M059J (cell line): Measurements from ENCODE around the gene SORL1. TPM values are rescaled to one million over a fixed set of nuclear protein-coding genes. Genes with fewer than 3 reads are reported as not detected.

Source experiments
- DNase-seq: peaks from one replicate; pipeline ENCODE4 v3.0.0-alpha.2; 2012; ENCODE audit warnings: low read depth
- total RNA-seq: library from RNA; depleted of rRNA; stranded (reverse); fragments of >200 nt; shearing (Covaris generic); gene quantifications from 2 replicates; pipeline ENCODE4 v1.2.3, GENCODE V29; 2014

The SORL1 gene
- total RNA-seq, 1 experiment from 2014 or later: 3.0 TPM

- no peak for DNase-seq
Observed at GRCh38 chr11:121451178-121451985, 732 bp upstream of the SORL1 start.

- peak; percentile 12 for DNase-seq
Observed at GRCh38 chr11:121452609-121453150, 566 bp downstream of the SORL1 start, which contains the start of gene SORL1-AS1. Gene SORL1-AS1, minus strand, starts transcription at chr11:121452967.

GRCh38 chr11:121453589-121454299 lies 1.6 kb downstream of the SORL1 start:
- DNase-seq: no peak

- no peak for DNase-seq
Observed at GRCh38 chr11:121455115-121455514, 3.0 kb downstream of the SORL1 start.

- no peak for DNase-seq
Observed at GRCh38 chr11:121456151-121456550, 4.0 kb downstream of the SORL1 start.

- no peak for DNase-seq
Observed at GRCh38 chr11:121456816-121457431, 4.8 kb downstream of the SORL1 start.

GRCh38 chr11:121458551-121458950 lies 6.4 kb downstream of the SORL1 start:
- no peak for DNase-seq

- DNase-seq: no peak
Observed at GRCh38 chr11:121459413-121460017, 7.4 kb downstream of the SORL1 start.

GRCh38 chr11:121460941-121461514 lies 8.9 kb downstream of the SORL1 start:
- no peak for DNase-seq

GRCh38 chr11:121461843-121462242 lies 9.7 kb downstream of the SORL1 start:
- DNase-seq: no peak

GRCh38 chr11:121463689-121464335 lies 11.7 kb downstream of the SORL1 start:
- no peak for DNase-seq

GRCh38 chr11:121464352-121464946 lies 12.3 kb downstream of the SORL1 start:
- peak; percentile 97 for DNase-seq

- no peak for DNase-seq
Observed at GRCh38 chr11:121465709-121466062, 13.6 kb downstream of the SORL1 start.

- DNase-seq: peak; percentile 99
Observed at GRCh38 chr11:121466063-121466794, 14.1 kb downstream of the SORL1 start.

GRCh38 chr11:121467471-121467870 lies 15.4 kb downstream of the SORL1 start:
- no peak for DNase-seq

- DNase-seq: no peak
Observed at GRCh38 chr11:121467965-121468364, 15.9 kb downstream of the SORL1 start.

- no peak for DNase-seq
Observed at GRCh38 chr11:121469910-121470309, 17.8 kb downstream of the SORL1 start.

- DNase-seq: no peak
Observed at GRCh38 chr11:121471167-121471566, 19.1 kb downstream of the SORL1 start.

GRCh38 chr11:121472312-121472711 lies 20.2 kb downstream of the SORL1 start:
- DNase-seq: no peak
